NCI-H2029 (cell line): ENCODE measurements around the gene MPPED2.

Experiments
- DNase-seq: peaks from one replicate; lab custom pipeline; 2025; lab: John Stamatoyannopoulos, UW

MPPED2 gene

DNA sequence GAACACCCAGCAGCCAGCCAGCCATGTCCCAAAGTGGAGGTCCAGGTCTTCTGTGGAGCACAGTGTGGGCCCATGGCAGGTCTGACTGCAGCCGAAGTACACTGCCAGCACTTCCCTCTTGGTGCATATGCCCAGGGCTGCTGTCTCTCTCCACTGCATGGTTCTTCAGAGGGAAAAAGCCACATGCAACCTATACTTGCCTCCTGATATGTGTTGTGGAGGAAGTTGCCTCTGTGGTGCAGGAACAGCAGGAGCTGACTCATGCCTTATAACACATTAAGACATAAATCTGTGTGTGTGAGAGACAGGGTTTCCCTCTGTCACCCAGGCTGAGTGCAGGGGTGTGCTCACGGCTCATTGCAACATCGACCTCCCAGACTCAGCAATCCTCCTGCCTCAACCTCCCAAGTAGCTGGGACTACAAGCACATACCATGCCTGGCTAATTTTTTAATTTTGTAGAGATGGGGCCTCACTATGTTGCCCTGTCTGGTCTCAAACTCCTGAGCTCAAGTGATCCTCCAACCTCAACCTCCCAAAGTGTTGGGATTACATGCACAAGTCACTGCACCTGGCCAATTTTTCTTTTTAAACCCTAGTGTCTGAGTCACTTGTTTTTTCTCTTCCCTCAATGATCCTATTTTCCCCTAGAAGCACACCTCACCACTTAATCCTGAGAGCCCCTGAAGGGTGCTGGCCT is 98.8 kb downstream of the MPPED2 start:
- no peak for DNase-seq

DNA sequence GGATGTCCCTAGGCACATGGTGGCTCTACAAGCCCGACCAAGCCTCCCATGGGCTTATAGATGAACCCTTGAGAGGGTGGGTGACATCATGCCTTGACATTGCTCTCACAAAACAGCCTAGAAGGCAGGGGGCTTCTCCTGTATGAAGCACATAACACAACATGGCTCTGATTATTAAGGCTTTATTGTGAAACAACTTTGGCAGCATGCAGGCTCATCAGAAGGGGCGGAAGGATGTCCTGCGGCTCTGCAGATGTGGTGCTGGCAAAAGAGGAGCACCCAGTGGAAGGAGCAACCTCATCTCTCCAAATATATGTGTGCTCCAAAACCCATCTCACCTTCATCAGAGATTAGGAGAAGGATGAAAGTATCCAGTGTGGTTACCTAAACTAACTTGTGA is 100.4 kb downstream of the MPPED2 start:
- DNase-seq, result no peak

DNA sequence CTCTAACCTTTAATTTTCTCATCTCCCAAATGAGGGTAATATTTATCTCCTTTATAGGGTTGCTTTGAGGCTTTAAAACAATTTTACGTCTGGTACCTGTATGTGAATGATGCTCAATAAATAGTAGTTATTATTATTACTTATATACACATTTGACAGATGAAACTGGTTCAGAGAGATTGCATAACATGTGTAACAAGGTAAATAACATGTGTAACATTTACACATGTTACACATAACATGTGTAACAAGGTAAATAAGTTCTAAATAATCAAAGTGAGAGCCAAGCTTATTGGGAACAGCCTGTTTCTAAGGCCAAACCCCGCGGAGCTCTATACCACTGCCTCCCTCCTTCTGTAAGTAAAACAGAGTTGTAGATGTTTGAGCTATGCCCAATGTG is 100.9 kb downstream of the MPPED2 start:
- DNase-seq, result no peak

DNA sequence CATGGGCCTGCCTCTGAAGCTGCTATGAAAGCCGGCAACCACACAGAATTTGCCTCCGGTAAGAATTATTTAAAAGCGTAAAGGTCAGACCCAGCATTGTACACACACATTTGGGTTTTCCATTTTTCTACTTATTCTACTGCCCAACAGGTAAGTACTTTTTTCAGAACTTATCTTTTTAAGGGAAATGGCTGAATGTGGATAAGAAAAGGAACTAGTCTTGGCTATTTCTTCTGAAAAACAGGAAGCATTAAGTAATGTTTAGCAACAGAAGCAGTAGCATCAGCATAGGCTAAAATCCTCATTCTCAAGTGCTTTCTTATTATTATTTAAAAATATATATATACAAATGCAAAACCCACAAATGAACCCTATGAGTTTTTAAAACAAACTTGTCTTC is 103.1 kb downstream of the MPPED2 start:
- DNase-seq, result no peak

DNA sequence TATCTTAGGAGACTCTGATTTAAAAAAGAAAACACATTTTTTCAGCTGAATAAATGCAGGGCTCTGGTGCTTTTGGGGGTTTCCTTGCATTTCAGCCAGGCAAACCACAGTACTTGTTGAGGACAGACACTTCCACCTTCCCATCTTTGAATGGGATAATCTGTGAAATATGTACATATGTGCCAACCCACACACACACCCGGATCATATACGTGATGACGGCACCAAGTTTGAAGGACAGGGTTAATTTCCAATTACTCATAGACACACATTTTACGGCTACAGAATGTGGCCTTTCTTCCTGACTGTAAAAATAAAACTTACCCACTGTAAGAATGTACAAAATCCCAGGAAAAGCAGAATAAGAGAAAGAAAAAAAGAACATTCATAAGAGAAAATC is 104.4 kb downstream of the MPPED2 start:
- DNase-seq, result no peak

DNA sequence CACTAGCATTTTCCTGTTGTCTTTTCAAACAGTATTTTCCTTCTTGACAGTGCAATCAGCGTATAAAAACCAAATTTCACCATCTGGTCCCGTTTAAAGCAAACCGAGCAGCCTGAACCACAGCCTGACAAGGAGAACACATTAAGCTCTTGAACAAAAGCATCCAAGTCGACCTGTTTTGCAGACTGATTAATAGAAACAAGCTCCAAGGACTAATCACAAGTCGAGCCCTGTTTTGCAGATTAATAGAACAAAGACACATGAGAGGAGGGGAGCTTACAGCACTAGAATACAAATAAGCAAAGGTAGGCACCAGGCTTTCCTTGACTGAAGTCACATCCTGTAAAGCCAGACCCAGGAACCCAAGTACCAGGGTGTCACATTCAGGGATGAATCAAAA is 104.8 kb downstream of the MPPED2 start:
- no peak for DNase-seq

DNA sequence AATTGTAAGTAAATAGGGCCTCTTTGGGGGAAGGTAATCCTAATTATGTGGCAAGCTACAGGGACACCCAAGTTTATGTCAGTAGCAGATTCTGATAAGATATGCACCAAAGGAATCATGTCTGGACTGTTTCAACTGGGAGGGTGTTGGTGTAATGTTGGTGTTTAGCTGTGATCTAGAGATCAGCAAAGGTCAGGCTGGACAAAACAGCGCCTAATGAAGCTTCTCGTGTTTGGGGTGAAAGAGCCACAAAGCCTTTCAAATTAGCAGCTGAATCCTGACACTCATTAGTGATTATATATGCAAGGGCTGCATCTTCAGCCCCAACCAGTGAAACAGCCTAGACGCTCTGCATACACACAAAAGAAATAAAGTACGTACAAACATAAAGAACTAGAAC is 106.3 kb downstream of the MPPED2 start:
- DNase-seq, result no peak

DNA sequence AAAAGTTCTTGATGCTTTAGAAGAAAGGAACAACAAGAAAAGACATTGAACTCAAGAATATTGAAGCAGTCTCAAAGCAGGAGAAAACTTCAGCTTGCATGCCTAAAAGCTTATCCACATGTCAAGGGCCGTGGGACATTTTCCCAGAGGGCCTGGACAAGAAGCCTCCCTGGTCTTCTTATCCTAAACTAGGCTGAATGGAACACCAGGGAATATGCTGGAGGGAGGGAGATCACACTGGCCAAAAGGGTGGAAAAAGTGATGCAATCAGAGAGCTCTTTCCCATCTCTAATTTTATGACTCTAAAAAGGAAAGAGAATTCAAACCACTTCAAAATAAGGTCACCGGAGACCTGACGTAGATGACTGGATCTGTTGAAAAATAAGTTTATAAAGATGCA is 107.2 kb downstream of the MPPED2 start:
- DNase-seq, result no peak

DNA sequence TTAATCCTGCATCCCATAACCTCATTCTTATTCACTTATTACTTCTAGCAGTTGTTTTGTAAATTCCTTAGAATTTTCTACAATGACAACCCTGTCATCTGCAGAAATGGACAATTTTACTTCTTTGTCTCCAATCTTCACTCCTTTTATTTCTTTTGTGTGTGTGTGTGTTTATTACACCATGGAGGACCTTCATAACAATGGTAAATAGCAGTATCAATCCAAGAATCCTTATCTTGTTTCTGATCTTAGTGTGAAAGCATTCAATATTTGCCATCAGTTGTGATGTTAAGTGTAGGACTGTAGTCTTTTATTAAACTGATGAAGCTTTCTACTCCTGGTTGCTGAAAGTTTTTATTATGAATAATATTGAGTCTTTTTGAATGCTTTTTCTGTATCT is 109.1 kb downstream of the MPPED2 start:
- no peak for DNase-seq

DNA sequence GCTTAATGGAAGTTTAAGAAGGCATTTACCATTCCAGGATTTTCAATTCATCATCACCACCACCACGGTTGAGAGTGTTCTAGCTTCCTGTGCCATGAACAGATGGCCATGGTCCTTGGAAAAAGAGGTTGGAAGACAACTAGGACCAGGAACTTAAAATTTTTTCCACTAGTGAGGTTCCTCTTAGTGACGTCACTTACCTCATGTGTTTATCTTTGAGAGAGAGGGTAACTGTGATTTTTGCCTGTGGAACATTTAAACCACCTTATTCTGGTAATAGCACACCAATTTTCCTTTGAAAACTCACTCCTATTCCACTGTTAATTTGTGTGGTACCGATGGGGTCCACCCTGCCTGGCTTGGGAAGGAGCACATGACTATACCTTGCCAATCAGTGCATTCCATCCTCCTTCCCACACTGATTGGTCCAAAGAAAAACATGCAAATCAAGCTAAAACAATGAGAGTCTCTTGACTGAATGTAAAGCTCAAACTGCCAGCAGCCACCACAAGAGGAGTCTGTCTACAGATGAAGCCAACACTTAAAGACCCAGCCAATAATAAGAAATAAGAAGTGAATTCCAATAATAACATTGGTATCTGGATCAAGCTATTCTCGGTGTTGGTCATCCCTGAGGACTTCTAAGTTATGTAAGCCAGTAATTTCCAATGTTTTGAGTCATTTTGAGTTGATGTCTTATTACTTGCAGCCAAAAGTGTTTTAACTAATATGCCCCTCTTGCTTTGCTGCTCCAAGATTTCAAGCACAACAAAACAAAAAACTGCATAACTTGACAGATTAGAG is 111.8 kb downstream of the MPPED2 start:
- DNase-seq, result no peak

DNA sequence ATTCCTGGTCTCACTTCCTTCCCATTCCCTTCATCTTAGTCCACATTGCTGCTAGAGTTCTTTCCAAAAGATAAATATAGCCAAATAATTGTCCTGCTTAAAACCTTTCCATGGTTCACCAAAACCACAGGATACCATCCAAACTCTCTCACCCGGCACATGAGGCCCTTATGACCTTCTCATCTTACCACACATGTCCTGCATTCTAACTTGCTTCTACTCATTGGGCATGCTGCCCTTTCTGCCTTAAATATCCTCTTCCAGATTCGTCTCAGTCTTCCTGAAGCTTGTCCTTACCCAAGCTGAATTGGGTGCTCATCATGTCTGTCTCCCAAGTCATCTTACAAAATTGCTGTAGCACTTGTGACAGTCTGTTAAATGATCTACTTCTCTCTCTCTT is 114.9 kb downstream of the MPPED2 start:
- no peak for DNase-seq

DNA sequence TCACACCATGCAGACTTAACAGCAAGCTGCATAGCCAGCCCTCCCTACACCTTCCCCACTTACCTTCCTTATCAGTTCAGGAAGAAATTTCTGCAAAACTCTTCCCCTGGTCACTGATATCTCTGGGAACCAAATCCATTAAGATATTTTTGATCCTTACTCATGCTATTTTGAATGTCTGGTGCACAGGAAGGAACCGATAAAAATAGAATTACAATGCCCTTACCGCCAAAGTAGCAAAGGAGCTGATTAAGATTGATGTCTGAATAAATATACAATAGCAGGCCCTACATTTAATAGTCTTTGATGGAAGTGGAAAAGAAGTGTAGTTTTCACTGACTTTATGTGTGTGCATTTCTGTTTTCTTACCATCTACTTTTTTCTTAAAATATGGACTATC is 117.3 kb downstream of the MPPED2 start:
- DNase-seq, result no peak

DNA sequence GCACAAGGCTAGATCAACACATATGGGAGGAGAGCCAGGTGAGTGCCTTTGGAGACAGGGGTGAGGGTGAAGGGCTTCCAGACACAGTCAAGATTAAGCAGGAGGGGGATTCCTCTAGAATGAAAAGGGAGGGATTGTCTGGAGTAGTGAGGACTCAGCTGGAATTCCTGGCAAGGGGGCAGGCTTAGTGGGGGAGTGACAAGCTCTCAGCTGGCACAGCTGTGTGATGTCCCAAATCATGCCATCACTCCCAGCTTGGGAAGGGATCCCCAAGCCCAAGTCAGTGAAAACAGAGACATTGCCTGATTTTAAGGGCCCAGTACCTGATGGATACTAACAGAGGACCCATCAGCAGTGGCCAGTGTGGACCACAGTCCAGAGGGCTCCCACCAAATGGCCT is 119.0 kb downstream of the MPPED2 start:
- no peak for DNase-seq

DNA sequence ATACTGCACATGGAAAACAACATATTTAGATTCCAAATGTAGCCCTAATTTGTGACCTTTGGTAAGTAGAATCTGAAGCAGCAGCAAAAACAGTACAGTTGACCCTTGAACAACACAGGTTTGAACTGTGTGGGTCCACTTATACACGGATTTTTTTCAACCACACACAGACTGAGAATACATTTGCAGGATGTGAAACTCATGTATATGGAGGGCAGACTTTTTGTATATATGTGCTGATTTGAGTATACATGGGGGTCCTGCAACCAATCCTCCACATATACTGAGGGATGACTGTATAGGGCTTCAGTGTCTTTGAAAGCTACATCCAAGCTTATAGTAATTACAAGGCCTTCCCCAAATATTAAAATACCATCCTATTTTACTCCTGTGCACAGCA is 120.5 kb downstream of the MPPED2 start:
- DNase-seq, result no peak

DNA sequence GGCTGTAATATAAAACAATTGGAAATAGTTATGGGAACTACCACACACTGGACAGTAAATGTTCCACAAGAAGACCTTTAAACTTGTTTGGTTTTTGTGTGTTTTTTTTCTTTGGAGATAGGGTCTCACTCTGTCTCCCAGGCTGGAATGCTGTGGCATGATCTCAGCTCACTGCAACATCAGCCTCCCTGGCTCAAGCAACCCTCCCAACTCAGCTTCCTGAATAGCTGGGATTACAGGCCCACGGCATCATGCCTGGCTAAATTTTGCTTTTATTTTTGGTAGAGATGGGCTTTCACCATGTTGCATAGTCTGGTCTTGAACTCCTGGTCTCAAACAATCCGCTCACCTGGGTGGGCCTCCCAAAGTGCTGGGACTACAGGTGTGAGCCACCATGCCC is 121.0 kb downstream of the MPPED2 start:
- no peak for DNase-seq

DNA sequence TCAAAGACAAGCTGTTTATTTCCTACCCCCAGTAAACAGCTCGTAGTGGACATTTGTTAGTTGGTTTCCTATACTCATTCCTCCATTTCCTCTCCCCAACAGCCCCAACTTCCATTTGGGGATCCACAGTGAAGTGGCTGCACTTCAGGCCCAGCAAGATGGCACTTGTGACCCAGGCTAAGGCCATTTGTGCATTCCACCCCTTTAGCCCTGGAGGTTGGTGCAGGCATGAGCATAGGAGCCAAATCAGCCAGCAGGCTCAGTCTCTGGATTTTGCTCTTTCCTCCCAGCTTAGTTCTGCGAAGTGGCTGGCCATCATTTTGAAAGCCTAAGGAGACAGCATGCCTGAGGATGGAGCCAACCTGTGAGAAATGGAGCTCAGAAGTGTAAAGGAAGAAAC is 122.9 kb downstream of the MPPED2 start:
- DNase-seq, result no peak

DNA sequence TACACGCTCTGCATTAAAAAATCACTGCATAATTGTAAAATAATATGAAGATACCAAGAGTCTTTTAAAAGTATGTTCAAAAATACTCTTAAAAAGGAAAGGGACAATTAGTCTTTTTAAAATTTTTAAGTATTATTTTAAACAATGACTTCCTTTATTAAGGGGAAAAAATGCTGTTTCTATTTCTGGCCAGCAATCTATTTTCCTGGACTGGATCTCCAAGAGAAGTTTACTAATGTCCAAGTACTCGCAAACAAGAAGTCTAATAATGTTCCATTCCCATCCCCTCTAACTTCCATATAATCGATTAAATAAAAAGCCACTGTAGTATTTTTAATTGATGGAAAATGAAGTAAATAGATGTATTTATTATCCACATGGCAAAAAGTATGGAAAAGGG is 123.7 kb downstream of the MPPED2 start:
- no peak for DNase-seq

DNA sequence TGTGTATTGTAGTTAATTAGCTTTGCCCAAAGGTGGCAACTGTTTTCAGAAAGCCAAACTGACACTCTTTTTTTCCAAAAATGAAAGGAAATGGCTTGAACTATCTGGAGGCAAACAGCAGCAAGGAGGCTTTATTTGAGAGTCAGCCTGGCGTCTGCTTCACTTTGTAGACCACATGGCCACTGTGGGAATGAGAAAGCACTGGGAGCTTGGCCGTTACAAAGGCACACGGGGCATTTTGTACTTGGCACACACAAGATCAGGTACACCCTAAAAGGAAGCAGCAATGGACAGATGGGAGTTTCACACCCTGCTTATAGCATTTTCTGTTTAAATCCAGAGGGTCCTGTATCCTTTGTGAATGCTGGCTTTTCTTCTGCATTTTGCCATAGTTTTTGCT is 126.3 kb downstream of the MPPED2 start:
- no peak for DNase-seq

DNA sequence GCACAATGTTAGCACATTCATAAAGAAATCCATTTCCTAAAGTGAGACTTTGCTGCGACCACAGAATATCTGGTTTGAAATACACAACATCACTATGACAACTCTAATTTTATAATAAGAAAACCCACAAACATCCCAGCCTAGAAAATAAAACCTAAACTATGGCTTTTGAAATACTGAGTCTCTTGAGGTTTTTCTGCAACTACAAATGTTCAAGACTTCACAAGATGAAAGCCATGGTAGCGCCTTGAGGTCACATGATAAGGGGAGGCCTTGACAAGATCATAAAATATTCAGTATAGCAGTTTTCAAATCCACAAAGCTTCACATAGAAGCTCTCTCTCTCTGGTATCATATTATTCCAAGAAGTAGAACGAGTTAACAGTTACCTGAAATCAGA is 126.8 kb downstream of the MPPED2 start:
- no peak for DNase-seq

DNA sequence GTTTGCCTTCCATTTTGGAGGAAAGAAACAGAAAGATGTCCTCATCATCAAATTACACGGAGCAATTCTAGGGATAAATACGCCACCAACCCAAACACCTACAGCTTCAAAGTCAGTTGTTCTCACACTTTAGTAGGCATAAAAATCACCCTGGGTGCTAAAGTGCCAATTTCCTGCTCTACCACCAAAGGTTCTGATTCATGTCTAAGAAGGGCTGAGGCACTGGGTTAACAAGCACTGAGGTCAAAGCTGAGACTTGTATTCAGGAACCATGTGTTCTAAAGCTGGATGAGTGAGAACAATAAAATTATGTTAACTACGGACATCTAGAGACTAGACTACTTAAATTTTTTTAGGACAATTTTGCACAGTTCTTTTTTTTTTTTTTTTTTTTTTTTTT is 127.6 kb downstream of the MPPED2 start:
- DNase-seq, result no peak

DNA sequence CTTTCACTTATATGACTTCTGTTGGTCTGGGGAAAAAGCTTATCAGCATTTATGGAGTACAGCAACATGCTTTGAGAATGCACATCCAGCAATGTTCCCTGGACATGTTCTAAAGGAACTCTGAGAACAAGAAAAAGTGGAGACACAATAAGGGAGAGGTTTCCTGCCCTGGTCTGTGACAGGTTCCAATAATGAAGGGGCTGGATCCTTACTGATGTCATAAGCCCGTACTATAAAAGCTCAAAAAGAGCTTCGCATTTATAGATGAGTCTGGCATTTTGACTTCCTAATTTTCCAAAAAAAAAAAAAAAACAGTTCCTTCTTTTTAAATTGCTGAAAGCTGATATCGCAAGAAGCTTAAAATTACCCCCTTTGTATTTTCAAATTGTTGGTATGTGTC is 129.1 kb downstream of the MPPED2 start:
- DNase-seq, result no peak

DNA sequence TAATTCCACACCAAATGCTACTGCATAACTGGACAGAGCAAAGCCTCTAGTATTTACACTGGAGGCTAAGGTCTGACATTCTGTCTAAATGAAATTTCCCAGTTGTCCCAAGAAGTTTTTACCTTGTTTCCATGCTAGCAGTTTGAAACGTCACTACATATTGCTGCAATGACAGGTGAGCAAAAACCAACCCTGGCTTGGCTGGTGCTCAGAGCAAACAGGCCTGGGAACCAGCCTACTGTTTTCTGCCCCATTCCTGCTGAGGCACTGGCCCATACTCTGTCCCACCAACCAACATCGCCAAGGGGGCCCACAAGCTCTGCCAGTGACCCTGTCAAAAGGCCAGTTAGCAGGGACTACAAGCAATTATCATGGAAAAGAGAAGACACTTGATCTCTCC is 131.1 kb downstream of the MPPED2 start:
- DNase-seq, result no peak

DNA sequence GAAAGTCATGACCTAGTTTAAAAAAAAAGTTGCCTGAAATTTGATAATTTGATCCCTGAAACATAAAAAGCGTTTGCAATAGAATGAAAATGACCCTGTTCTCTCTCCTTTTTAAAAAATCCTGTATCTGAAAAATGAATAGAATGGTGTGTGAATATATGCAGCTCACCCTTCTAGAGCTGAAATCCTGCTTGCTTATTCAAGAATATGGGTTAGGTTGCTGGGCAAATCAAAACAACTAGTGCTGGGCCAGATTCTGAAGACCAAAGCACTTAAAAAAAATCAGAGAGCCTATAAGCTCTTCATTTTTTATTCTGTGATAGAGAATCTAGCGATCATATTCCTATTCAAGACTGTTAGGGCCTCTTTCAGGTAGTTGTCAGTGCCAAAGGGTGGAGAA is 131.6 kb downstream of the MPPED2 start:
- DNase-seq, result no peak

DNA sequence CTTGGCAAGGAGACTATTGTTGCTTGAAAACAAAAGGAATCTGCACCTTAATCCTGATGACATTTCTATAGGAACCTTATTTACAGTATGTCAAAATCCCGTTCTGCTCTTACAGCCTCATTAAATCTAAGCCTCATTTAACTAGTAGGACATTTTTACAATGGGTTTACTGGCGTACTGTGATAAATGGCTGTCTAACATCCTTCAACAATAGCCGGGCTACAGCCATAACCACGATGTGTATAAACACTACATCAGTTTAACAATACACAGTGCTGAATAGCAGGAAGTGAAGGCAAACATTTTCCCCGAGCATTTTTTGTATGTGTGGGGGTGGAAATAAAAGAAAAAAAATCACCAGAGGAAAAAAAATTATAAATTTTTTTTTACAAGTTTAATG is 132.0 kb downstream of the MPPED2 start:
- DNase-seq, result no peak
